ENCODE results near the gene LRRC17. TPM values are rescaled to one million over a fixed set of nuclear protein-coding genes. Genes with fewer than 3 reads are reported as not detected.

Gene LRRC17, protein sequence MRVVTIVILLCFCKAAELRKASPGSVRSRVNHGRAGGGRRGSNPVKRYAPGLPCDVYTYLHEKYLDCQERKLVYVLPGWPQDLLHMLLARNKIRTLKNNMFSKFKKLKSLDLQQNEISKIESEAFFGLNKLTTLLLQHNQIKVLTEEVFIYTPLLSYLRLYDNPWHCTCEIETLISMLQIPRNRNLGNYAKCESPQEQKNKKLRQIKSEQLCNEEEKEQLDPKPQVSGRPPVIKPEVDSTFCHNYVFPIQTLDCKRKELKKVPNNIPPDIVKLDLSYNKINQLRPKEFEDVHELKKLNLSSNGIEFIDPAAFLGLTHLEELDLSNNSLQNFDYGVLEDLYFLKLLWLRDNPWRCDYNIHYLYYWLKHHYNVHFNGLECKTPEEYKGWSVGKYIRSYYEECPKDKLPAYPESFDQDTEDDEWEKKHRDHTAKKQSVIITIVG
- 82.2 and 143 TPM in 2 replicates for total RNA-seq

DNA sequence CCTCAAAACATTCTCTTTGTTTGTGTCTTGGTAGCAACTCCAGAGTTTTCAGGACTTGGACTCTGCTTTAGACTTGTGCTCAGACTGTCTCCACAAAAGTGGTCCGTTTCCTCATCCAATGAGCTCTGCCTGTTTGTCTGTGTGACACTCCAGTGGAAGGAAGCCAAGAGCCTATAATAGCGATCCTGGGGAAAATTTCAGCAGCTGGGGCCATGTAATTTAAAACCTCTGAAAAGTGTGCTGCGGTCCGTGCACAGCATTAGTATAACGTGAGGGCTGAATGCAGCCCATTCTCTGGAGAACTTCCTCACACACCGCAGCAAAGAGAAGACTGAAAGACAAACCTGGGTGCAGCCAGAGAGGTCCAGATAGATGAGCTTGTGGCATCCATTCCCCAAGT is at the start of gene LRRC17:
LRRC17 (plus strand) TSS at position 259 of the 400 bp plus-strand sequence. CDS start 20,914 bp downstream, outside the sequence.

Other genes with a start within 250 kb of the LRRC17 start
- gene POLR2J2, start 241.3 kb upstream of the LRRC17 start, total RNA-seq = 2.5 and 4.5 TPM in 2 replicates
- 10.9 and 13.2 TPM in 2 replicates for gene FAM185A, start 164.0 kb upstream of the LRRC17 start, total RNA-seq
- 0.99 and 1.5 TPM in 2 replicates for gene FBXL13, start 161.8 kb downstream of the LRRC17 start, total RNA-seq
- 45.4 and 48.6 TPM in 2 replicates for gene ARMC10, start 162.1 kb downstream of the LRRC17 start, total RNA-seq
- 15.9 and 18.9 TPM in 2 replicates for gene NAPEPLD, start 236.1 kb downstream of the LRRC17 start, total RNA-seq